Kidney tubule cell (primary cell): ENCODE measurements around the gene PALM.

Experiments used
- DNase-seq: peaks from one replicate; pipeline ENCODE4 v3.0.0-alpha.2; 2018; ENCODE audit warnings: low spot score

Gene PALM

DNA sequence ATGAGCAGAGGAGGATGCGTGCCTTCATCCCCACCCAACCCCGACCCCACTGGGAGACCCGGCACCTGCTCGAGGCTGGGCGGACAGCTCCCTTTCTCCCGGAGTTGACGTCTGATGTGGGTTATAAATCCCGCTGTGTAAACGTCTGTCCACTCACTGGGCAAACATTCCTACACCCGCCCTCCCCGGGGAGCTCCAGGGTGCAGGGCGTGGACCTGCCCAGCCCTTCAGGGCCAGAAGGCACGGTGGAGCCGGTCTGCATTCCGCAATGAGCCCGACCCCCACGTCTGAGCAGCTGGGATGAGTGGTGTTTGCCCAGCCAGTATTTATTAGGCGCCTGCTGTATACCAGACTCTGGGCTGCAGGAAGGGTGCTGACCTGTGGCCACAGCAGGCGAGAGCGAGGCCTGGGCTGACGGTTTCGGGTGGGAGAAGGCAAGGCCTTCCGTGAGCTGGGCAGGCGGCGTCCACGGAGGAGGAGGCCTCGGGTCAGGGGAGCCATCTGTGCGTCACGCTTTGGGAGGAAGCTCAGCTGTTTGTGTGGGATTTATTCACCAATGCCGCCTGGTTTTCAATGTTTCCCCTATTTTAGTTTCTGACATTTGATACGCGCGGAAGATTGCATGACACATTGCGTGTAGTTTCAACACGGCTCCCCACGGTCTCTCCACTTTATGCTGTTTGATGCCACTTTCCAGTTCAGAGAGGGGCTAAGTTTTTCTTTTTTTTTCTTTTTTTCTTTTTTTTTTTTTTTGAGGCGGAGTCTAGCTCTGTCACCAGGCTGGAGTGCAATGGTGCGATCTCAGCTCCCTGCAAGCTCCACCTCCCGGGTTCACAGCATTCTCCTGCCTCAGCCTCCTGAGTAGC is 44.1 kb downstream of the PALM start:
- DNase-seq: peak; percentile 92

GRCh38 chr19:754530-754929 is 45.8 kb downstream of the PALM start:
- no peak for DNase-seq

DNA sequence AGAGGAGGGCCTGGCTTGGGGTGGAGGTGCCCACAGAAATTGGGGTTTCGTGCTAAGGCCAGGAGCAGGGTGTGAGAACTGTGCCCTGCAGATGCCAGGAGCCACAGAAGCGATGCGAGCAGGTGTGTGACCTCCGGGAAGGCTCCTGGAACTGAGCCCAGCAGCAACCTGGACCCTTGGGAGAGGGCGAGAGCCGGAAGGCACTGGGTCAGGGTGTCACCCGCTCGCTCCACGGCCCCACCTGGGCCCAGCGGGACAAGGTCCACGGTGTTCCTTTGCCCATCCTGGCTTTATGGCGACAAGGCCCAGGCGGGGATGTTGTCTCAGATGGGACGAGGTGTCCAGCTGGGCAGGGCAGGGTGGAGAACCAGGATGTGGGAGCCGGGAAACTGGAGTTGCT is 46.3 kb downstream of the PALM start:
- DNase-seq: no peak

DNA sequence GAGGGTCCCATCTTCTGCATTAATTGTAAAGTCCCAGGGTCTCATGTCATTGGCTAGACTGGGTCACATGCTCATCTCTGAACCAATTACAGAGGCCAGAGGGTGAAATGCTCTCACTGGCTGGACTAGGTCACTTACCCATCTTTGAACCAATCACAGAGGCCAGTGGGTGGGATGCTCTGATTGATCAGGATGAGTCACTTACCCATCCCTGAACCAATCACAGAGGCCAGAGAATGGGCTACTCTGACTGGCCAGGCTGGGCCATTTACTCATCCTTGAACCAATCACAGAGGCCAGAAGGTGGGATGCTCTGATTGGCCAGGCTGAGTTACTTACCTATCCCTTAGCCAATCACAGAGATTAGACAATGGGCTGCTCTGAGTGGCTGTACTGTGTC is 47.5 kb downstream of the PALM start:
- peak; percentile 72 for DNase-seq

DNA sequence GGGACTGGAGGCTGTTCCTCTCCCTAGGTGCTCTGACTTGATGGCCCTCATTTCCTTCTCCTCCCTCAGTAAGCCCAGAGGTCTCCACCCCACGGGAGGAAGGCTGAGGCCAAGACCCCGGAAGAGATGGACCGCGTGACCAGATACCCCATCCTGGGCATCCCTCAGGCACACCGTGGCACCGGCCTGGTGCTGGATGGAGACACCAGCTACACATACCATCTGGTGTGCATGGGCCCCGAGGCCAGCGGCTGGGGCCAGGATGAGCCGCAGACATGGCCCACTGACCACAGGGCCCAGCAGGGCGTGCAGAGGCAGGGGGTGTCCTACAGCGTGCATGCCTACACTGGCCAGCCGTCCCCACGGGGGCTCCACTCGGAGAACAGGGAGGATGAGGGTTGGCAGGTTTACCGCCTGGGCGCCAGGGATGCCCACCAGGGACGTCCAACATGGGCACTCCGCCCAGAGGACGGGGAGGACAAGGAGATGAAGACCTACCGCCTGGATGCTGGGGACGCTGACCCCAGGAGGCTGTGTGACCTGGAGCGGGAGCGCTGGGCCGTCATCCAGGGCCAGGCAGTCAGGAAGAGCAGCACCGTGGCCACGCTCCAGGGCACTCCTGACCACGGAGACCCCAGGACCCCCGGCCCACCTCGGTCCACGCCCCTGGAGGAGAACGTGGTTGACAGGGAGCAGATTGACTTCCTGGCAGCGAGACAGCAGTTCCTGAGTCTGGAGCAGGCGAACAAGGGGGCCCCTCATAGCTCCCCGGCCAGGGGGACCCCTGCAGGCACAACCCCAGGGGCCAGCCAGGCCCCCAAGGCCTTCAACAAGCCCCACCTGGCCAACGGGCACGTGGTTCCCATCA is 48.3 kb downstream of the PALM start:
- no peak for DNase-seq

- DNase-seq: no peak
Measured at GRCh38 chr19:757811-758668, 49.3 kb downstream of the PALM start.

- no peak for DNase-seq
Measured at GRCh38 chr19:763181-763580, 54.4 kb downstream of the PALM start.

- no peak for DNase-seq
Measured at GRCh38 chr19:763869-764268, 55.1 kb downstream of the PALM start.

- DNase-seq: no peak
Measured at GRCh38 chr19:764301-764700, 55.6 kb downstream of the PALM start.

GRCh38 chr19:765179-765738 is 56.5 kb downstream of the PALM start:
- DNase-seq: no peak

DNA sequence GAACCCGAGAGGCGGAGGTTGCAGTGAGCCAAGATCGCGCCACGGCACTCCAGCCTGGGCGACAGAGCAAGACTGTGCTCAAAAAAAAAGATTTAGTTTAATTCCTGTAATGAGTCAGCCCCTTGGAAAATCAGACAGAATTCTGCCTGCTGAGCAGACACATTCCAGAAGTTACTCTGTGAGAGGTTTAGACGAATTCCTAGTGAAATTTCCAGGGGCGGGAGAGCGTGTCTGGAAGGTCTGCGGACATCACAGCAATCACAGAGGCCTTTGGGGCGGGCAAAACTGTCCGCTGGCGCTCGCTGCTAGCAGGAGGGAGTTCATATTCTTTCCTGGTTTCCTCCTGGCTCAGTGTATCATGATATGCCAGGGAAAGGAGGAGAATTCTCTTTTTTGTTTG is 59.7 kb downstream of the PALM start:
- peak; percentile 93 for DNase-seq

DNA sequence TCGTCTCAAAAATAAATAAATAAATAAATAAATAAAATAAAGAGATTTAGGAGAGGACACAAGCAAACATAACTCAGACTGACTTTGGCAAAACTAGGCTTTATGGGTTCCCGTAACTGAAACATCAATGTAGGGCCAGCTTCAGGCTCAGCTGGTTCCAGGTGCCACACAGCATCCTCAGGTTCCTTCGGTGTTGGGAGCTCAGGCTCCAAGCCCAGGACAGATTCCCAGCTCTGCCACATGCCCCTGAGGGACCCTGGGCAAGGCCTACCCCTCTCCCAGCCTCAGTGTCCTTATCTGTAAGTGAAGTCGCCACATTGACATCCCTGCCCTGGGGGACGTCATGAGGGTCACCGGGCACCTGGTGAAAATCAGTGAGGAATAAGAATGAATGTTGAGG is 60.9 kb downstream of the PALM start:
- no peak for DNase-seq

DNA sequence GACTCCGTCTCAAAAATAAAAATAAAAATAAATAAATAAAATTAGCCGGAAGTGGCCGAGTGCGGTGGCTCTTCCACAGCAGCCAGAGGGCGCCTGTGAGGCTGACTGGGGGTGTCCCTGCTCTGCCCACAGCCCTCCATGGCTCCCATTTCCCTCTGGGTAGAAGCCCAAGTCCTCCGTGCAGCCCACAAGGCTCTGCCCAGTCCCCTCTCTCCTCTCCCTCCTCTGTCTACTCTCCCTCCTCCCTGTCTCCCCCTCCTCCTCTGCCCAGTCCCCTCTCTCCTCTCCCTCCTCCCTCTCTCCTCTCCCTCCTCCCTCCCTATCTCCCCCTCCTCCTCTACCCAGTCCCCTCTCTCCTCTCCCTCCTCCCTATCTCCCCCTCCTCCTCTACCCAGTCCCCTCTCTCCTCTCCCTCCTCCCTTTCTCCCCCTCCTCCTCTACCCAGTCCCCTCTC is 62.6 kb downstream of the PALM start:
- DNase-seq: peak; percentile 56

GRCh38 chr19:772063-772462 is 63.3 kb downstream of the PALM start:
- no peak for DNase-seq

DNA sequence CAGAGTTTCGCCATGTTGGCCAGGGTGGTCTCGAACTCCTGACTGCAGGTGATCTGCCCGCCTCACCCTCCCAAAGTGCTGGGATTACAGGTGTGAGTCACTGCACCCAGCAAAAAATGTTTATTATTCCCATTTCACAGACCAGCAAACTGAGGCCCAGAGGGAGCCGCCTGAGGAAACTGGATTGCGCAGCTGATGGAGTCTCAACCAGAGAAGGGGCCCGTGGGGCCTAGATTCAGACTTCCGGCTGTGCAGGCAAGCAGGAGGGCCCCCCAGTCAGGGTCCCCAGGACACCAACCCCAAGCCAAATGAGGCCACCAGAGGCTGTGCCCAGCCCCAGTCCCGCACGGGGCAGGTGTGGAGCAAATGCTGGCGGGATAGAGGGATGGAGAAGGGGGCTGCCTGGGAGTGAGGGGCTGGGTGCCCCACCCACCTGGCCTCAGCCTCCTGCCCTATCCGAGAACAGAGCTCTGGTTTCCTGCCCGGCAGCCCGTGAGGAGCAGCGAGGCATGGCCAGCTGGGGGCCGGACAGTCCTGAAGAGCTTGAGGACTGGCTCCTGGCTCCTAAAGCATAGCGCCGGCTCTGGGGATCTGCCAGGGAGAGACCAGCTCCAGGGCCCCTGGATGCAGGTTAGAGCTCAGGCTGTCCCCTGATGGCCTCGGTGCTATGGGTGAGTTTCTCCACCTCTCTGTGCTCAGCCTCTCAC is 64.1 kb downstream of the PALM start:
- DNase-seq: peak; percentile 57

GRCh38 chr19:776549-776948 is 67.8 kb downstream of the PALM start:
- peak; percentile 63 for DNase-seq

DNA sequence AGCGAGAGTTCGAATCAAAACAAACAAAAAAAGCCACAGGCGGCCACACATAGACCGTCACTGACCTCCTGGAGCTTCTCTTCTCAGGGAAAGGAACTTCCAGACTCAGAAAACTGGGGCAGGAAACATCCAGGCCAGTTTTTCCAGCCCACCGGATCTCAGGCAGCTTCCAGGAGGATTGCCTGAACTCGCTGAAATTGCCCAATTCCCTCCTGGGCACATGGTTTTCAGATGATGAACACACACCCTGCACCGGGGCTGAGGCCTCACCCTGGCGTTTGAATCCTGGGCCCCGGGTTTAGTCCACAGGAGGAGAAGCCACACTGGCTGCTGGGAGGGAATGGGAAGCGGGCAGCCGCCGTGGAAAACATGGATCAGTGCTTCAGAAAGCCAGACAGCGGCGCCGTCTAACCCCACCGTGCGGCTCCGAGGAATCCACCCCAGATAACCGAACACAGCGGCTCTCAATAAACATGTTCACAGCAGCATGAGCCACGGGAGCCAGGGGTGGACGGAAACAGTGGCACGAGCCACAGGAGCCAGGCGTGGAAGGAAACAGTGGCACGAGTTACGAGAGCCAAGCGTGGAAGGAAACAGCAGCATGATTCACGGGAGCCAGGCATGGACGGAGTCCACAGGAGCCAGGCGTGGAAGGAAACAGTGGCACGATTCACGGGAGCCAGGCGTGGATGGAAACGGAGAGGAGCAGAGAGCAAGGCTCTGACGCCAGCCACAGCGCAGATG is 70.3 kb downstream of the PALM start:
- peak; percentile 91 for DNase-seq

- no peak for DNase-seq
Measured at GRCh38 chr19:780935-781334, 72.2 kb downstream of the PALM start.

GRCh38 chr19:781800-782184 is 73.1 kb downstream of the PALM start:
- no peak for DNase-seq

DNA sequence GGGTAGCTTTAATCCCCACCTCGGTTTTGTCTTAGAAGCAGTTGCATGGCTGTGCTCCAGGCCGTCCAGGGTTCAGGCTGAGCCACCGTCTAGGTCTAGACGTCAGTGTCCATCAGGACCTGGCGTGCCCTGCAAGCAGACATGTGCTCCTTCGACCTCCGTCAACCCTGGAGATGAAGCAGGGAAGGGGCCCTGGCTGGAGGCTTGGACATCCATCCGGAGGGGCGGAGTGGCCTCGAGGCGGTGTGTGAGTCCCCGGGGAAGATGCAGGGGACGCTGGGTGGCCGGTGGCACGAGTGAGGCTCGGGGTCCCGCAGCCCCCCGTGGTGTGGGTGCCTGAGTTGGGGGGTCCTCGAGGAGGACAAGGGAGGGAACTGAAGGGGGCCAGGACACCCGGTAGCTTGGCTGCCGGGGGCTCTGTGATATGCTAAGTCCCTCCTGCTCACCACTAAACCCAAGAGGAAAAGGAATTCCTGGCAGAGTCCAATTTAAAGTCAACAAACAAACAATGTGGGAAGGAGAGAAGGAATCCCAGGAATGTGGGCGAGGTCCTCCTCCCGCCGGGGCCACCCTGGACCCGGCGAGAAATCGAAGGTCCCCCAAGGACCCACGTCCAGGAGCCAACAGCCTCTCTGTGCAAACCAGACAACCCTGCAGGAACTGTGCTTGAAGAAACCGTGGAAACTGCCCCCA is 73.6 kb downstream of the PALM start:
- DNase-seq: peak; percentile 75
